ENCODE results near the gene TCF12. TPM values are rescaled to one million over a fixed set of nuclear protein-coding genes. Genes with fewer than 3 reads are reported as not detected.

TCF12 gene
- total and polyA plus RNA-seq, 2 of the 8 experiments (the other 6 are each of a cell fraction or from before 2014, with no cell fraction given), result 85.8 to 101 TPM

DNA sequence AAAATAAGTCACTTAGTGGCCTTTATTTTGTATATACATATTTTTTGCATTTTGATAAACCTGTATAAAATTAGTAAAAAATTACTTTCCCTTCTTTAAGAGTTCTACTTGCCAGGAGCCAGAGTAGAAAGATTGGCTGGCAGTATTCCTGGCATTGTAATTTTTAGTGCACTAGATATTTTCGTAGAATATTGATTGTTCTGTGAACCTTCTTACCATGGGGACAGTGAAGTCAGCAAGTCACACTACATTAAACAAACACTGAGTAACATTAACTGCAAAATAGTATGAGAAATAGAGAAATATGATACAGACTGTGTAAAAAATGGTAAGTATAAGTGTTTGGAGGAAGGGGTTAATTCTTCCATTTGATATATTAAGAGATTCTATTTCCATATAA lies 26.0 kb downstream of the TCF12 start:
- Histone ChIP-seq H4K91ac (replicated peaks; ENCODE audit: insufficient read length, low read length) (no peak overlapping the region), H2BK15ac (ENCODE audit: low read length) (no peak overlapping the region), H2AFZ (ENCODE audit: low read length) (no peak overlapping the region), H4K8ac (ENCODE audit: extremely low read depth, insufficient read depth, low read length) (no peak overlapping the region), H3K27ac (ENCODE audit: low read depth, low read length) (no peak overlapping the region), H4K5ac (ENCODE audit: insufficient read length, low read depth, low read length) (no peak overlapping the region), H3K27me3 (replicated peaks in 1 of 4; ENCODE audit: control insufficient read depth in 3 of 4, extremely low read depth in 1 of 4, insufficient read depth in 3 of 4, low read length in 3 of 4) (no peaks in the 10 kb centered on the region), H4K20me1 (replicated peaks in 1 of 2; ENCODE audit: control insufficient read depth in 1 of 2, insufficient read depth in 2 of 2, low read length in 2 of 2) (peaks cover 5 to 6% of the 10 kb centered on the region in 2 experiments), H2BK20ac (ENCODE audit: low read length) (no peak overlapping the region), H3K36me3 (ENCODE audit: control insufficient read depth in 2 of 4, insufficient read depth in 4 of 4, low read length in 3 of 4) (peaks cover 0 to 2% (median 0%) of the 10 kb centered on the region in 4 experiments; a peak in 1 of 8 replicates), H3K14ac (ENCODE audit: insufficient read length) (no peak overlapping the region), H3K4me3 (ENCODE audit: extremely low read depth in 1 of 4, insufficient read depth in 2 of 4, low read depth in 3 of 4, low read length in 4 of 4) (no peak overlapping the region), H3K4me2 (ENCODE audit: insufficient read depth in 1 of 2, low read depth in 2 of 2, low read length in 2 of 2) (no peak overlapping the region), H3K79me1 (ENCODE audit: low read depth, low read length) (peaks cover 2% of the 10 kb centered on the region; the same call in 1 of the 2 replicates), H3K4me1 (replicated peaks in 1 of 4; ENCODE audit: control insufficient read depth in 3 of 4, insufficient read depth in 4 of 4, low read length in 3 of 4) (peaks cover 0 to 2% (median 0%) of the 10 kb centered on the region in 4 experiments; a peak in 1 of 7 replicates), H3K9me3 (ENCODE audit: insufficient read depth in 2 of 2, low read depth in 1 of 2, low read length in 1 of 2) (no peaks in the 10 kb centered on the region), H3K79me2 (ENCODE audit: control insufficient read depth in 1 of 2, insufficient read depth in 2 of 2, low read length in 2 of 2) (peaks cover 3 to 99% of the 10 kb centered on the region in 2 experiments; a peak in 3 of 4 replicates), H2BK120ac (replicated peaks; ENCODE audit: low read depth, low read length) (no peak overlapping the region), H3K4ac (replicated peaks; ENCODE audit: insufficient read length, low read depth, low read length) (no peak overlapping the region), H2BK5ac (ENCODE audit: low read depth, low read length) (no peak overlapping the region), H3K56ac (replicated peaks; ENCODE audit: insufficient read length, low read depth, low read length) (no peak overlapping the region), H3K23ac (ENCODE audit: insufficient read length) (no peak overlapping the region), H3K18ac (ENCODE audit: extremely low read depth, low read length) (no peak overlapping the region), H2BK12ac (ENCODE audit: low read depth, low read length) (no peak overlapping the region), H3K23me2 (ENCODE audit: low read depth, low read length) (no peaks in the 10 kb centered on the region), H2AK5ac (ENCODE audit: low read depth, low read length) (no peak overlapping the region), H3K9ac (replicated peaks in 1 of 4; ENCODE audit: extremely low read depth in 1 of 4, low read depth in 3 of 4, low read length in 3 of 4) (no peak overlapping the region)
- DNase-seq (ENCODE audit: low read depth in 1 of 2, low spot score in 2 of 2) (no peak), FAIRE-seq (no peak)
- 88% methylated on average over 1 of the region's 1 CpG; no CpG with 5 or more reads in 1 of the 2 experiments for WGBS, 2 experiments (ENCODE audit: extremely low coverage in 1 of 2, insufficient coverage in 1 of 2, insufficient read length in 1 of 2, insufficient replicate concordance in 2 of 2, low coverage in 1 of 2, low lambda C conversion rate in 2 of 2, missing lambda C conversion rate in 1 of 2)
- ChIA-PET CTCF (ENCODE audit: partially characterized antibody) (no interaction called here), POLR2A (ENCODE audit: partially characterized antibody) (interaction anchor here (1.3 kb wide), 1 partner anchor 15 kb away, joined by 4 read pairs; no protein-coding TSS in a partner anchor)
- no peak for TF ChIP-seq PHF8 (conservative IDR thresholded peaks at IDR 0.05; ENCODE audit: low read depth, low read length)
- TF ChIP-seq SIRT6 (IDR thresholded peaks at IDR 0.05; ENCODE audit: low read length), result no peak
- TF ChIP-seq EZH2 (IDR thresholded peaks at IDR 0.05; ENCODE audit: low read depth, low read length, severe bottlenecking), result no peak
- no peak for TF ChIP-seq RFX5 (IDR thresholded peaks at IDR 0.05; ENCODE audit: borderline replicate concordance, low read depth, low read length)
- no peak for TF ChIP-seq TBP (IDR thresholded peaks at IDR 0.05; ENCODE audit: low read depth, low read length)
- TF ChIP-seq POU5F1 (IDR thresholded peaks at IDR 0.05; ENCODE audit: low read depth, low read length), result no peak
- no peak for TF ChIP-seq EP300 (IDR thresholded peaks at IDR 0.05; ENCODE audit: borderline replicate concordance in 1 of 2, low read depth in 2 of 2, low read length in 2 of 2)
- TF ChIP-seq NANOG (IDR thresholded peaks at IDR 0.05; ENCODE audit: insufficient read depth, low read depth, low read length, poor library complexity, severe bottlenecking), result no peak
- TF ChIP-seq CHD1 (IDR thresholded peaks at IDR 0.05; ENCODE audit: low read depth, low read length), result no peak
- TF ChIP-seq KDM4A (IDR thresholded peaks at IDR 0.05; ENCODE audit: low read depth, low read length, severe bottlenecking), result no peak
- TF ChIP-seq GTF2F1 (IDR thresholded peaks at IDR 0.05; ENCODE audit: borderline replicate concordance, low read depth, low read length), result no peak
- TF ChIP-seq JUN (IDR thresholded peaks at IDR 0.05; ENCODE audit: low read depth, low read length), result no peak
- TF ChIP-seq SAP30 (IDR thresholded peaks at IDR 0.05; ENCODE audit: insufficient read depth, insufficient replicate concordance, low read length), result no peak
- TF ChIP-seq KDM1A (IDR thresholded peaks at IDR 0.05; ENCODE audit: borderline replicate concordance, low read length), result no peak
